Endothelial cell of umbilical vein (primary cell): ENCODE data around the gene SEC14L1. TPM values are rescaled to one million over a fixed set of nuclear protein-coding genes. Genes with fewer than 3 reads are reported as not detected.

Source experiments
- BruUV-seq: library from RNA; stranded (reverse); fragments of 400-500 nt; replicated peaks from 2 replicates; lab custom pipeline; 2021; lab: Mats Ljungman, UMichigan
- CTCF ChIA-PET: fragments of 300-600, 350-600 bp; sonication (Branson Sonifier 250); formaldehyde crosslinking; loops from one replicate; lab custom pipeline; 2021; ENCODE audit warnings: antibody characterized with exemption, inconsistent platforms; lab: Charles Lee
- POLR2A ChIA-PET: fragments of 300-600, 350-600 bp; sonication (Branson Sonifier 250); formaldehyde crosslinking; loops from one replicate; lab custom pipeline; 2021; ENCODE audit warnings: antibody characterized with exemption, inconsistent platforms; lab: Charles Lee
- DNase-seq: peaks from one replicate; pipeline ENCODE4 v3.0.0-alpha.2; 2011; ENCODE audit warnings: low read depth, low spot score
- FAIRE-seq: peaks from 2 replicates; lab custom pipeline; 2011; peaks lifted over from hg19 to GRCh38; lab: Jason Lieb, UNC
- H2AFZ ChIP-seq: 2 replicates; pipeline ENCODE4 v1.6.0; 2012; ENCODE audit warnings: low read depth, low read length, control low read depth, inconsistent platforms
- H3K27ac ChIP-seq: 2 replicates; pipeline ENCODE4 v1.5.1; 2011; ENCODE audit warnings: low read depth, mild to moderate bottlenecking, control low read depth, low read length, moderate library complexity; ENCODE audit not compliant: insufficient read depth
- H3K27me3 ChIP-seq, 2 experiments: 2 replicates each; pipeline versions ENCODE4 v1.6.0 to v1.6.1; 2011; ENCODE audit warnings: low read length in 2 of 2, mixed read lengths in 1 of 2; ENCODE audit not compliant: control insufficient read depth in 2 of 2, insufficient read depth in 2 of 2
- H3K36me3 ChIP-seq, 2 experiments: 2 replicates in 1 of 2; 3 replicates in 1 of 2; pipeline ENCODE4 v1.5.1; 2011; ENCODE audit warnings: low read length in 2 of 2, mild to moderate bottlenecking in 1 of 2, moderate library complexity in 1 of 2; ENCODE audit not compliant: control insufficient read depth in 2 of 2, insufficient read depth in 2 of 2; ENCODE audit errors: extremely low read depth in 1 of 2
- H3K4me1 ChIP-seq: 3 replicates; pipeline ENCODE4 v1.5.1; 2011; ENCODE audit warnings: mild to moderate bottlenecking, low read length; ENCODE audit not compliant: control insufficient read depth, insufficient read depth; ENCODE audit errors: extremely low read depth
- H3K4me2 ChIP-seq: 2 replicates; pipeline ENCODE4 v1.6.1; 2011; ENCODE audit warnings: low read length, control low read depth, mixed read lengths; ENCODE audit not compliant: insufficient read depth
- H3K4me3 ChIP-seq, 3 experiments: fragments of 200-600 bp in 1 of 3; sonication (generic), shearing (Covaris generic) in 1 of 3; replicated peaks in 1 of 3; 2 replicates each; pipeline ENCODE4 v1.5.1; 2011 to 2016; ENCODE audit warnings: control low read depth in 3 of 3, low read length in 3 of 3, mild to moderate bottlenecking in 2 of 3, inconsistent platforms in 1 of 3, low read depth in 1 of 3, moderate library complexity in 1 of 3; ENCODE audit not compliant: insufficient read depth in 1 of 3
- H3K79me2 ChIP-seq: 2 replicates; pipeline ENCODE4 v1.6.0; 2012; ENCODE audit warnings: low read length, inconsistent platforms; ENCODE audit not compliant: control insufficient read depth, insufficient read depth
- H3K9ac ChIP-seq: replicated peaks from 2 replicates; pipeline ENCODE3; 2011; ENCODE audit warnings: low read length, control low read depth; ENCODE audit not compliant: insufficient read depth; ENCODE audit errors: extremely low read depth
- H3K9me1 ChIP-seq: replicated peaks from 3 replicates; pipeline ENCODE4 v1.6.0; 2011; ENCODE audit warnings: mild to moderate bottlenecking, low read length; ENCODE audit not compliant: control insufficient read depth, insufficient read depth; ENCODE audit errors: extremely low read depth
- H3K9me3 ChIP-seq: replicated peaks from 2 replicates; pipeline ENCODE4 v1.5.1; 2012; ENCODE audit warnings: low read length, inconsistent platforms; ENCODE audit not compliant: control insufficient read depth, insufficient read depth
- H4K20me1 ChIP-seq: replicated peaks from 2 replicates; pipeline ENCODE3; 2011; ENCODE audit warnings: mild to moderate bottlenecking, low read length; ENCODE audit not compliant: control insufficient read depth, insufficient read depth; ENCODE audit errors: extremely low read depth
- EZH2 ChIP-seq: IDR thresholded peaks from 2 replicates; pipeline ENCODE4 v1.6.1; 2012; ENCODE audit warnings: borderline replicate concordance, low read depth, mild to moderate bottlenecking, moderate library complexity, low read length, inconsistent platforms; ENCODE audit not compliant: severe bottlenecking
- FOS ChIP-seq: IDR thresholded peaks from 2 replicates; pipeline ENCODE4 v1.6.1; 2011; ENCODE audit warnings: mild to moderate bottlenecking, low read length, moderate library complexity, borderline replicate concordance; ENCODE audit not compliant: insufficient read depth
- GATA2 ChIP-seq: IDR thresholded peaks from 2 replicates; pipeline ENCODE4 v1.7.0; 2011; ENCODE audit warnings: low read depth, mild to moderate bottlenecking, moderate library complexity, mixed read lengths, low read length; ENCODE audit not compliant: insufficient read length, insufficient read depth
- JUN ChIP-seq: IDR thresholded peaks from 2 replicates; pipeline ENCODE4 v1.6.1; 2011; ENCODE audit warnings: borderline replicate concordance, low read depth; ENCODE audit not compliant: insufficient read length, insufficient read depth
- MYC ChIP-seq: IDR thresholded peaks from one replicate; pipeline ENCODE4 v1.6.1; 2011; ENCODE audit warnings: mild to moderate bottlenecking, low read depth, low read length
- POLR2A ChIP-seq: IDR thresholded peaks from 2 replicates; pipeline ENCODE4 v1.6.1; 2012; ENCODE audit warnings: low read depth, mild to moderate bottlenecking, control low read depth, low read length
- POLR2AphosphoS5 ChIP-seq: IDR thresholded peaks from 2 replicates; pipeline ENCODE4 v1.6.1; 2012; ENCODE audit warnings: low read depth, mild to moderate bottlenecking, control low read depth, low read length, moderate library complexity; ENCODE audit not compliant: insufficient read depth
- dilution Hi-C: fragments of 300-500 bp; cut with MboI; formaldehyde crosslinking; loops from one replicate; pipeline ENCODE4 v1.15.0; 2019; ENCODE audit warnings: low sequenced_read_pairs; ENCODE audit not compliant: extremely low pct_ligation_motif_present
- intact Hi-C: fragments of 100-400 bp; cut with micrococcal nuclease; formaldehyde crosslinking; loops from one replicate; pipeline ENCODE4 v1.10.0; 2022
- polyA plus RNA-seq, 4 experiments: library from polyadenylated mRNA; depleted of rRNA in 3 of 4; stranded (reverse) in 3 of 4; unstranded in 1 of 4; fragments of >200 nt; gene quantifications; 2 replicates each; pipeline versions ENCODE4 v1.2.1 to v1.2.3, GENCODE V29; 2011 to 2012; ENCODE audit warnings: missing spikeins in 1 of 4
- total RNA-seq: library from RNA; stranded (reverse); gene quantifications from 2 replicates; pipeline ENCODE4 v1.2.3, GENCODE V29; 2021
- TF ChIP-seq, protein P1 (sequence below): IDR thresholded peaks from 2 replicates; pipeline ENCODE4 v1.6.1; 2011; ENCODE audit not compliant: insufficient read depth, insufficient read length
- TF ChIP-seq, protein P2 (sequence below), 2 donors: IDR thresholded peaks; 1 replicate in 1 of 2; 2 replicates in 1 of 2; pipeline ENCODE4 v1.5.1; 2011; ENCODE audit warnings: low read length in 2 of 2, mild to moderate bottlenecking in 2 of 2, moderate library complexity in 2 of 2, control low read depth in 1 of 2, inconsistent platforms in 1 of 2, low read depth in 1 of 2; ENCODE audit not compliant: insufficient read depth in 1 of 2; ENCODE audit errors: extremely low read depth in 1 of 2

Gene SEC14L1
- total and polyA plus RNA-seq, 2 donors (not counting 3 experiments of a cell fraction or from before 2014, with no cell fraction given) = 215 to 631 TPM

DNA sequence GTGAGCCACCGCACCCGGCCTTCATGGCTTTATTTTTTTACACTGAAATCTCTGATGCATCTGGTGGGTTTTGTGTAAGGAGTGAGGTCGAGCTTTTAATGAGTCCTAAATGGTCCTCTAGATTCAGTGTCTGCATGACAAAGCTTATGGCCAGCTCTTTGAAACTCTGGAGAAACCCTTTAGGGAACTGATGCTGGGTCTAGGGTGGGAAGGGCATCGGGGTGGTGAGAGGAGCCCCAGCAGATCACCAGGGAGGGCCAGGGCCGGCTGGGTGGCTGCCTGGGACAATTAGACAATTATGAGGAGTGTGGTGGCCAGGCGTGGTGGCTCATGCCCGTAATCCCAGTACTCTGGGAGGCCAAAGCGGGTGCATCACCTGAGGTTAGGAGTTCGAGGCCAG, 93.9 kb downstream of the SEC14L1 start:
- intact Hi-C loops = loop anchor here (1.0 to 5.0 kb wide), 3 partner anchors 28 to 109 kb away; no protein-coding TSS in a partner anchor
- H3K9ac ChIP-seq = peak overlapping the region; percentile 61
- POLR2A ChIA-PET = no interaction called here
- no peaks in the 10 kb centered on the region for H3K27me3 ChIP-seq
- DNase-seq = no peak
- H4K20me1 ChIP-seq = no peaks in the 10 kb centered on the region
- BruUV-seq = no TSS peak
- no peak overlapping the region for H3K4me3 ChIP-seq
- H2AFZ ChIP-seq = no peak overlapping the region
- peaks cover 23% of the 10 kb centered on the region for H3K4me1 ChIP-seq
- peak; percentile 55 for FAIRE-seq
- no peak overlapping the region for H3K4me2 ChIP-seq
- H3K27ac ChIP-seq = peak overlapping the region; percentile 81
- no peaks in the 10 kb centered on the region for H3K36me3 ChIP-seq
- no peaks in the 10 kb centered on the region for H3K9me1 ChIP-seq
- CTCF ChIA-PET = interaction anchor here (1.0 to 2.0 kb wide), 6 partner anchors 13 to 179 kb away, joined by 4 to 7 read pairs (median 5); no protein-coding TSS in a partner anchor
- no peaks in the 10 kb centered on the region for H3K9me3 ChIP-seq
- dilution Hi-C loops = no loop called here
- H3K79me2 ChIP-seq = no peaks in the 10 kb centered on the region
- no peak for TF ChIP-seq JUN
- TF ChIP-seq, protein P1, sequence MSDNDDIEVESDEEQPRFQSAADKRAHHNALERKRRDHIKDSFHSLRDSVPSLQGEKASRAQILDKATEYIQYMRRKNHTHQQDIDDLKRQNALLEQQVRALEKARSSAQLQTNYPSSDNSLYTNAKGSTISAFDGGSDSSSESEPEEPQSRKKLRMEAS = no peak
- TF ChIP-seq POLR2A = no peak
- no peak for TF ChIP-seq POLR2AphosphoS5
- no peak for TF ChIP-seq MYC
- TF ChIP-seq EZH2 = no peak

DNA sequence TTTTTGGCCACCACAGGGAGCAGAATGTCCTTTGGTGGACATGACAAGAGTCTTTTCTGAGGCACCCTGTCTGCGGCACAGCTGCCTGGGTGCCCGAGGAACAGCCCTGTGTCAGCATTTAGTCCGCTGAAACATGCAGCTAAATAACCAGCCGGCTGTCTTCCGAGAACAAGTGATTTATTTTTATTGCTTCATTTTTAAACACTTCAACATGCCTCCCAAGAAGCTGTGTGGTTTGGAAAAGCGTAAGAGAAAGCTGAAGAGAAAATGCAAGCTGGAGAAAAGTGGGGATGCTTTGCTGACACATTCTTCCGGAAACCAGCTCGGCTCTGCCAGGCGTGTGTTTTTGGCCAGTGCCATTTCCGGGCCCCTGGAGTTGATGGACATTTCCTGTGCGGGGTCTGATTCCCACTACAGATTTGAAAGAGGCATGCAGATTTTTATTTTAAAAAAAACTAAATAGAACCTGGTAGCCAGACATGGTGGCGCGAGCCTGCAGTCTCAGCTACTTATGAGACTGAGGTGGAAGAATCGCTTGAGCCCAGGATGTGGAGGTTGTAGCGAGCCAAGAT, 94.7 kb downstream of the SEC14L1 start:
- Histone ChIP-seq H3K9me3 (no peaks in the 10 kb centered on the region), H3K27ac (peak overlapping the region; percentile 81), H4K20me1 (no peaks in the 10 kb centered on the region), H2AFZ (no peak overlapping the region), H3K4me2 (peak overlapping the region; percentile 60), H3K27me3 (no peaks in the 10 kb centered on the region), H3K4me3 (peak overlapping the region in 1 of 3 experiments; percentile 15), H3K36me3 (no peaks in the 10 kb centered on the region), H3K9ac (peak overlapping the region; percentile 61), H3K9me1 (no peaks in the 10 kb centered on the region), H3K4me1 (peaks cover 23% of the 10 kb centered on the region), H3K79me2 (no peaks in the 10 kb centered on the region)
- intact Hi-C loops (loop anchor here (1.0 to 5.0 kb wide), 3 partner anchors 29 to 110 kb away; no protein-coding TSS in a partner anchor), dilution Hi-C loops (no loop called here)
- ChIA-PET POLR2A (no interaction called here), CTCF (interaction anchor here (1.0 to 2.0 kb wide), 6 partner anchors 13 to 179 kb away, joined by 4 to 7 read pairs (median 5); no protein-coding TSS in a partner anchor)
- TSS peak; percentile 59 for BruUV-seq
- DNase-seq (peak; percentile 73), FAIRE-seq (peak; percentile 99)
- TF ChIP-seq FOS = peak; percentile 57
- peak; percentile 62 for TF ChIP-seq JUN
- TF ChIP-seq POLR2AphosphoS5 = peak; percentile 83
- TF ChIP-seq POLR2A = peak; percentile 57
- TF ChIP-seq GATA2 = peak; percentile 83
- no peak for TF ChIP-seq MYC
- TF ChIP-seq, protein P1 = no peak
- TF ChIP-seq, protein P2, sequence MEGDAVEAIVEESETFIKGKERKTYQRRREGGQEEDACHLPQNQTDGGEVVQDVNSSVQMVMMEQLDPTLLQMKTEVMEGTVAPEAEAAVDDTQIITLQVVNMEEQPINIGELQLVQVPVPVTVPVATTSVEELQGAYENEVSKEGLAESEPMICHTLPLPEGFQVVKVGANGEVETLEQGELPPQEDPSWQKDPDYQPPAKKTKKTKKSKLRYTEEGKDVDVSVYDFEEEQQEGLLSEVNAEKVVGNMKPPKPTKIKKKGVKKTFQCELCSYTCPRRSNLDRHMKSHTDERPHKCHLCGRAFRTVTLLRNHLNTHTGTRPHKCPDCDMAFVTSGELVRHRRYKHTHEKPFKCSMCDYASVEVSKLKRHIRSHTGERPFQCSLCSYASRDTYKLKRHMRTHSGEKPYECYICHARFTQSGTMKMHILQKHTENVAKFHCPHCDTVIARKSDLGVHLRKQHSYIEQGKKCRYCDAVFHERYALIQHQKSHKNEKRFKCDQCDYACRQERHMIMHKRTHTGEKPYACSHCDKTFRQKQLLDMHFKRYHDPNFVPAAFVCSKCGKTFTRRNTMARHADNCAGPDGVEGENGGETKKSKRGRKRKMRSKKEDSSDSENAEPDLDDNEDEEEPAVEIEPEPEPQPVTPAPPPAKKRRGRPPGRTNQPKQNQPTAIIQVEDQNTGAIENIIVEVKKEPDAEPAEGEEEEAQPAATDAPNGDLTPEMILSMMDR (IDR thresholded peaks at IDR 0.05; ENCODE audit: extremely low read depth in 1 of 2, insufficient read depth in 1 of 2, low read depth in 1 of 2, low read length in 2 of 2) = no peak
- TF ChIP-seq EZH2 = no peak
